ENCODE measurements around the gene SLC4A1. TPM values are rescaled to one million over a fixed set of nuclear protein-coding genes. Genes with fewer than 3 reads are reported as not detected.

Gene SLC4A1
- total RNA-seq, 4 donors from 2014 or later, result 0.21 TPM; not detected in 3

DNA sequence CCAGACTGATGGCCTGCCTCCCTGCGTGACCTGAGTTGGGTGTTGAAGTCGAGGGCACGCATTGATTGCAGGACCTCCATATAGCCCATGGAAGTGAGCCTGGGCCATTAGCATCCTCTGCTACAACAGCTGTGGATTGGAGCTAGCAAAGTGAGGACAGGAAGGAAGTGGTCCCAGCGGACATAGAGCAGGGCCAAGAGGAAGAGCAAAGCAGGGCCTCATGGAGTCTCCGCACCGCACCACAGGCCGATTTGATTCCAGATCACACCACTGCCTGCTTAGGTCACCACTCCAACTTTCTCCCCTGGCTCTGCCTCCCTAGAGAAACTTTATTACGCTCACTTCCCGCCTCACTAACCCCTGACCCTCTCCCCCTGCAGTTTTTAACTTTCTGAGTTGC is 37.8 kb downstream of the SLC4A1 start:
- no peaks in the 10 kb centered on the region for H3K9me3 ChIP-seq
- no peak for TF ChIP-seq EP300 (IDR thresholded peaks at IDR 0.05)
- TF ChIP-seq, protein P1, sequence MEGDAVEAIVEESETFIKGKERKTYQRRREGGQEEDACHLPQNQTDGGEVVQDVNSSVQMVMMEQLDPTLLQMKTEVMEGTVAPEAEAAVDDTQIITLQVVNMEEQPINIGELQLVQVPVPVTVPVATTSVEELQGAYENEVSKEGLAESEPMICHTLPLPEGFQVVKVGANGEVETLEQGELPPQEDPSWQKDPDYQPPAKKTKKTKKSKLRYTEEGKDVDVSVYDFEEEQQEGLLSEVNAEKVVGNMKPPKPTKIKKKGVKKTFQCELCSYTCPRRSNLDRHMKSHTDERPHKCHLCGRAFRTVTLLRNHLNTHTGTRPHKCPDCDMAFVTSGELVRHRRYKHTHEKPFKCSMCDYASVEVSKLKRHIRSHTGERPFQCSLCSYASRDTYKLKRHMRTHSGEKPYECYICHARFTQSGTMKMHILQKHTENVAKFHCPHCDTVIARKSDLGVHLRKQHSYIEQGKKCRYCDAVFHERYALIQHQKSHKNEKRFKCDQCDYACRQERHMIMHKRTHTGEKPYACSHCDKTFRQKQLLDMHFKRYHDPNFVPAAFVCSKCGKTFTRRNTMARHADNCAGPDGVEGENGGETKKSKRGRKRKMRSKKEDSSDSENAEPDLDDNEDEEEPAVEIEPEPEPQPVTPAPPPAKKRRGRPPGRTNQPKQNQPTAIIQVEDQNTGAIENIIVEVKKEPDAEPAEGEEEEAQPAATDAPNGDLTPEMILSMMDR (IDR thresholded peaks at IDR 0.05), result no peak
- TF ChIP-seq POLR2A (IDR thresholded peaks at IDR 0.05), result no peak
- no peaks in the 10 kb centered on the region for H3K36me3 ChIP-seq
- 71 to 74% methylated on average over 9 of the region's 9 CpGs for WGBS, 2 donors
- H3K4me1 ChIP-seq, result no peaks in the 10 kb centered on the region
- no peaks in the 10 kb centered on the region for H3K27me3 ChIP-seq
- DNase-seq (ENCODE audit: low spot score in 2 of 2), result no peak
- H3K27ac ChIP-seq, result no peak overlapping the region
- H3K4me3 ChIP-seq, result no peak overlapping the region

DNA sequence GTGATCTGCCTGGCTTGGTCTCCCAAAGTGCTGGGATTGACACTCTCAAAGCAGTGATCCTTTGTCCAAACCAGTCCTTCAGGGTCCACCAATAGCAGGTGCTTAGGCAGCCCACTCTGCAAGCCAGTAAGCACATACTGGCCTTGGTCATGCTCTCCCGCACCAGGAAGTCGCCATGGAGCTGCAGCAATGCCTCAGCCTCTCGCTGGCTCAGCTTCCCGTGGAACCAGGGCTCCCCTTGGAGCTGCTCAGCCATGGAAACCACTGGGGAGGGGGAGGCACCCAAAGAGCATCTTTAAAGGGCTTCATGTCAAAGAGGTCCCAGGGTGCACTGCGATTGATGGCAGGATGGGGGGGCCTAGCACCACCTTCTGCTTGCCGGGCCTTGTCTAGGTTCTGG is 38.8 kb downstream of the SLC4A1 start:
- no peaks in the 10 kb centered on the region for H3K9me3 ChIP-seq
- no peak overlapping the region for H3K27ac ChIP-seq
- peaks cover 0 to 6% (median under 1%) of the 10 kb centered on the region in 4 donors for H3K4me1 ChIP-seq
- no peak for TF ChIP-seq POLR2A (IDR thresholded peaks at IDR 0.05)
- TF ChIP-seq EP300 (IDR thresholded peaks at IDR 0.05), result no peak
- TF ChIP-seq, protein P1 (IDR thresholded peaks at IDR 0.05), result no peak
- no peaks in the 10 kb centered on the region for H3K36me3 ChIP-seq
- DNase-seq (ENCODE audit: low spot score in 2 of 2), result no peak
- WGBS, 2 donors, result 79 to 91% methylated on average over 6 of the region's 6 CpGs
- no peak overlapping the region for H3K4me3 ChIP-seq
- H3K27me3 ChIP-seq, result no peaks in the 10 kb centered on the region

DNA sequence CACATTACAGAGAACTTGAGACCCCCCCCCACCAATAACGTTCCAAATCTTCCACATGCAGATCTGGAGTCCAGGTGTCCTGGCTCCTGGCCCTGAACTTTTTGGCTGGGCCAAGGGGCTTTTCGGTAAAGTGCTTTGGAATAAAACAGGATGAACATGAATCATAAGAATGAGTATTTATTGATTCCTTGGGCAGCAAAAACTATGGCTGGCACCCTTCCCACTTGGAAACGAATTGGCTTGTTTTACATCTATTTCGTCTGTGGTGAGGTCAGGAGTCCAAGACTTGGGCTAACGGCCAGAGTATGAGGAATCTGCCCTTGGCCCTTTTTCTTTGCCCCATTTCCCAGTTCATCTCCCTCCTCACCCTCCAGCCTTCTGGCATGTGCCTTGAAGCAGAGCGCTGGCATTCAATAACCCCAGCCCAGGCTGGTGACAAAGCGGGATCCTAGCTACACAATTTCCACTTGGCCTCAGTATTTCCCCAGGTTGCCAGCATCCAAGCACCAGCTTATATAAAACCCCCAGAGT is 44.3 kb downstream of the SLC4A1 start:
- Histone ChIP-seq H3K27ac (peak overlapping the region in 2 of 4 donors; percentile 96 to 99), H3K4me3 (no peak overlapping the region), H3K9me3 (no peaks in the 10 kb centered on the region), H3K4me1 (peaks cover 0 to 29% (median 21%) of the 10 kb centered on the region in 4 donors), H3K36me3 (no peaks in the 10 kb centered on the region), H3K27me3 (no peaks in the 10 kb centered on the region)
- peak in 1 of 2 donors; percentile 44 for DNase-seq (ENCODE audit: low spot score in 2 of 2)
- 21 to 22% methylated on average over 7 of the region's 7 CpGs for WGBS, 2 donors
- TF ChIP-seq, protein P1 (IDR thresholded peaks at IDR 0.05), result no peak
- TF ChIP-seq EP300 (IDR thresholded peaks at IDR 0.05), result peak in 1 of 2 donors; percentile 41
- TF ChIP-seq POLR2A (IDR thresholded peaks at IDR 0.05), result no peak

DNA sequence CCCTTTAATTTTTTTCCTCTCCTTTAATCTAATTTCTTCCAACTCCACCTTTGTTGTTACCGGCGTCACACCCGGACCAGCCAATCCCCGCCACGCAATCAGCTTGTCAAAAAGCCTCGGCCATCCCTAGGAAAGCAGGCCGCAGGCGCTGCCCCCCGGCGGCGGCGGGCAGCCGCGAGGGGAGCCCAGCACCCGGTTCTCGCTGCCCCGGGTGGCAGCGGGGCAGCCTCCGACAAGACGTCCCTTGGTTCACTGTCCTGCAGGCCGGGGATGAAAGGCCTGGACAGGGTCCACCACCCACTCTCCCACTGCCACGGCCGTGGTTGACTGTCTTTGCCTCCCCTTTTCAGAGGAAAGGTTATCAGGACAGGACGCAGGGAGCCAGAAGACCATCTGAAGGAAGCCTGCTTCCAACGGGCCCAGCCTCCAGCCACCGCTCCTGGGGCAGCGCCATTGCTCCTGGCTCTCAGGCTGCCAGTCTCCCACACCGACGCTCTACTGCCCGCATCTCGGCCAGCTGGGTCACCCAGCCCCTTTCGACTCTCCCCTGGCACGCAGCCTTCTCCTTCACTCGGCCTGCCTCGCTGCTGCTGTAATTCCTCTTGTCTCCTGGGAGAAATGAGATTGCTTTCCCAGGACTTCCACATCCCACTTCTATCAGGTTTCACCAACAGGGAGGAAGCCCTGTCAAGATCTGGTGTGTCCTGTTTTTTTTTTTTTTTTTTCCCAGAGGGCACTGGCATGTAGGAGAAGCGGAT is 45.6 kb downstream of the SLC4A1 start:
- H3K9me3 ChIP-seq, result no peaks in the 10 kb centered on the region
- H3K4me3 ChIP-seq, result peak overlapping the region; percentile 76 to 95 (median 81)
- peak; percentile 67 to 79 for DNase-seq (ENCODE audit: low spot score in 2 of 2)
- peak overlapping the region; percentile 95 to 99 (median 98) for H3K27ac ChIP-seq
- H3K27me3 ChIP-seq, result no peaks in the 10 kb centered on the region
- peaks cover 2 to 39% (median 30%) of the 10 kb centered on the region in 4 donors for H3K4me1 ChIP-seq
- WGBS, 2 donors, result 1 to 3% methylated on average over 32 to 35 of the region's 36 CpGs
- H3K36me3 ChIP-seq, result no peaks in the 10 kb centered on the region
- TF ChIP-seq EP300 (IDR thresholded peaks at IDR 0.05), result peak in 1 of 2 donors; percentile 52
- peak; percentile 35 to 61 for TF ChIP-seq POLR2A (IDR thresholded peaks at IDR 0.05)
- TF ChIP-seq, protein P1 (IDR thresholded peaks at IDR 0.05), result peak in 3 of 5 experiments; percentile 10 to 52 (median 26)

- Histone ChIP-seq H3K27ac (peak overlapping the region; percentile 95 to 99 (median 98)), H3K27me3 (no peaks in the 10 kb centered on the region), H3K36me3 (no peaks in the 10 kb centered on the region), H3K4me3 (peak overlapping the region; percentile 76 to 95 (median 81)), H3K9me3 (no peaks in the 10 kb centered on the region), H3K4me1 (peaks cover 4 to 44% (median 35%) of the 10 kb centered on the region in 4 donors)
- no peak for DNase-seq (ENCODE audit: low spot score in 2 of 2)
- 0 to 1% methylated on average over 7 to 17 of the region's 17 CpGs for WGBS, 2 donors
- peak in 1 of 2 donors; percentile 77 for TF ChIP-seq POLR2A (IDR thresholded peaks at IDR 0.05)
- TF ChIP-seq, protein P1 (IDR thresholded peaks at IDR 0.05), result no peak
These were observed 46.1 kb downstream of the SLC4A1 start for GRCh38 chr17:44221862-44222111.
